ENCODE data around the gene NOB1. TPM values are rescaled to one million over a fixed set of nuclear protein-coding genes. Genes with fewer than 3 reads are reported as not detected.

Gene NOB1
- total and polyA plus RNA-seq, 8 donors: 4.9 to 76.4 (median 52.7) TPM

GRCh38 chr16:69712914-69713581, 41.7 kb downstream of the NOB1 start:
- Histone ChIP-seq H3K36me3 (peaks cover 43 to 98% (median 87%) of the 10 kb centered on the region in 4 donors), H3K4me3 (no peak overlapping the region), H3K27me3 (no peaks in the 10 kb centered on the region), H3K27ac (peak overlapping the region in 1 of 5 donors; percentile 54), H3K4me1 (peaks cover 6 to 46% (median 28%) of the 10 kb centered on the region in 4 donors), H3K9me3 (no peaks in the 10 kb centered on the region)
- no peak for DNase-seq
- intact Hi-C loops (cut with DNase I; ENCODE audit: low total_unique reads): loop anchor here (5.0 kb wide), 1 partner anchor 34 kb away; no protein-coding TSS in a partner anchor
- TF ChIP-seq, protein P1, sequence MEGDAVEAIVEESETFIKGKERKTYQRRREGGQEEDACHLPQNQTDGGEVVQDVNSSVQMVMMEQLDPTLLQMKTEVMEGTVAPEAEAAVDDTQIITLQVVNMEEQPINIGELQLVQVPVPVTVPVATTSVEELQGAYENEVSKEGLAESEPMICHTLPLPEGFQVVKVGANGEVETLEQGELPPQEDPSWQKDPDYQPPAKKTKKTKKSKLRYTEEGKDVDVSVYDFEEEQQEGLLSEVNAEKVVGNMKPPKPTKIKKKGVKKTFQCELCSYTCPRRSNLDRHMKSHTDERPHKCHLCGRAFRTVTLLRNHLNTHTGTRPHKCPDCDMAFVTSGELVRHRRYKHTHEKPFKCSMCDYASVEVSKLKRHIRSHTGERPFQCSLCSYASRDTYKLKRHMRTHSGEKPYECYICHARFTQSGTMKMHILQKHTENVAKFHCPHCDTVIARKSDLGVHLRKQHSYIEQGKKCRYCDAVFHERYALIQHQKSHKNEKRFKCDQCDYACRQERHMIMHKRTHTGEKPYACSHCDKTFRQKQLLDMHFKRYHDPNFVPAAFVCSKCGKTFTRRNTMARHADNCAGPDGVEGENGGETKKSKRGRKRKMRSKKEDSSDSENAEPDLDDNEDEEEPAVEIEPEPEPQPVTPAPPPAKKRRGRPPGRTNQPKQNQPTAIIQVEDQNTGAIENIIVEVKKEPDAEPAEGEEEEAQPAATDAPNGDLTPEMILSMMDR (IDR thresholded peaks at IDR 0.05): no peak
- TF ChIP-seq POLR2AphosphoS5 (IDR thresholded peaks at IDR 0.05): no peak
- TF ChIP-seq POLR2A (IDR thresholded peaks at IDR 0.05): no peak
- no peak for TF ChIP-seq EP300 (IDR thresholded peaks at IDR 0.05)
- WGBS, 5 donors: 76 to 85% (median 81%) methylated on average over 9 of the region's 9 CpGs

DNA sequence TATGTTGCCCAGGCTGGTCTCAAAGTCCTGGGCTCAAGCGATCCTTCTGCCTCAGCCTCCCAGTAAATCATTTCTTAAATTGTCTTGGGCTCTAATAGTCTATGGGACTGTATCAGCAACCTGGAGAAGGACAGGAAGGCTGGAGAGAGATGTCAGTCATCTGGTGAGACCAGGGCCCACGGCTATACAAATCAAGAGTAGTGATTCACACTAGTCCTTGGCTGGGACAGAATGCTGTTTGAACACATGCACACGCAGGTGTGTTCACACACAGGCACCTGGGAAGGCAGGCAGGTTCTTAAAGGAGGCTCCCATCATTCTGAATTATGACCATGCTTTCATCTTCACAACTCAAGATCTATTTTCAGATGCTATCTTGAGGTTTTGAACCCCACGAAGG, 42.4 kb downstream of the NOB1 start:
- peaks cover 6 to 46% (median 28%) of the 10 kb centered on the region in 4 donors for H3K4me1 ChIP-seq
- DNase-seq: no peak
- intact Hi-C loops (cut with DNase I; ENCODE audit: low total_unique reads): loop anchor here (5.0 kb wide), 1 partner anchor 35 kb away; no protein-coding TSS in a partner anchor
- H3K9me3 ChIP-seq: no peaks in the 10 kb centered on the region
- no peak overlapping the region for H3K4me3 ChIP-seq
- TF ChIP-seq POLR2AphosphoS5 (IDR thresholded peaks at IDR 0.05) (no peak), EP300 (IDR thresholded peaks at IDR 0.05) (no peak), POLR2A (IDR thresholded peaks at IDR 0.05) (no peak)
- TF ChIP-seq, protein P1 (IDR thresholded peaks at IDR 0.05): no peak
- no peaks in the 10 kb centered on the region for H3K27me3 ChIP-seq
- 65 to 77% (median 74%) methylated on average over 4 of the region's 4 CpGs for WGBS, 5 donors
- peaks cover 36 to 98% (median 86%) of the 10 kb centered on the region in 4 donors for H3K36me3 ChIP-seq
- H3K27ac ChIP-seq: peak overlapping the region in 2 of 5 donors; percentile 48 to 54

DNA sequence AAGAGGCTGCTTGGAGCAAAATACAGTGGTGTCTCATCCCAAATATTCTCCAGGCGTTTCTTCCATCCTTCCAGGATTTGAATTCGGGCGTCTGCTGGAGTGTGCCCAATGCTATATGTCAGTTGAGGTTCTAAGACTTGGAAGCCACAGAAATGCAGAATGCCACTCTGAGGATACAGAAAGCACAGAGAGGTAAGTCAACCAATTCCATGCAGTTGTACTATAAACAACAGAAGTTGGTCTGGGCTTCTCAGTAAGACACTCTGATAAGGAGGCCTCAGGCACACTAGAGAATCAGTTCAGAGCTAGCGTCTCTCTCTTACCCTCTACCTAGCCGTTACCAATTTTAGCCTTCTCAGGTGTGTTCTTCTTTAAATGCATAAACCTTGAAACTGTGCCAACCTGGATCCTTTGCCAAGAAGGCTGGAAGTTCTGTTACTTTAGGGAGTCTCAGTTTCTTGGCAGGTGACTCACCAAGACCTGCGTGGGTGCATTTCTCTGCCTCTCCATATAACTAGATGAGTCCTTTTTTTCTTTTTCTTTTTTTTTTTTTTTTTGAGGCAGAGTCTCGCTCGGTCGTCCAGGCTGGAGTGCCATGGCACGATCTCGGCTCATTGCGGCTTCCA, 43.5 kb downstream of the NOB1 start:
- Histone ChIP-seq H3K9me3 (no peaks in the 10 kb centered on the region), H3K27ac (peak overlapping the region in 4 of 5 donors; percentile 32 to 54 (median 44)), H3K36me3 (peaks cover 29 to 90% (median 77%) of the 10 kb centered on the region in 4 donors), H3K4me3 (no peak overlapping the region), H3K27me3 (no peaks in the 10 kb centered on the region), H3K4me1 (peaks cover 6 to 53% (median 31%) of the 10 kb centered on the region in 4 donors)
- 43 to 65% (median 59%) methylated on average over 12 of the region's 12 CpGs for WGBS, 5 donors
- intact Hi-C loops (cut with DNase I; ENCODE audit: low total_unique reads): loop anchor here (5.0 kb wide), 1 partner anchor 36 kb away; no protein-coding TSS in a partner anchor
- TF ChIP-seq POLR2AphosphoS5 (IDR thresholded peaks at IDR 0.05): peak in 1 of 3 donors; percentile 62
- TF ChIP-seq, protein P1 (IDR thresholded peaks at IDR 0.05): no peak
- peak; percentile 66 to 85 for DNase-seq

DNA sequence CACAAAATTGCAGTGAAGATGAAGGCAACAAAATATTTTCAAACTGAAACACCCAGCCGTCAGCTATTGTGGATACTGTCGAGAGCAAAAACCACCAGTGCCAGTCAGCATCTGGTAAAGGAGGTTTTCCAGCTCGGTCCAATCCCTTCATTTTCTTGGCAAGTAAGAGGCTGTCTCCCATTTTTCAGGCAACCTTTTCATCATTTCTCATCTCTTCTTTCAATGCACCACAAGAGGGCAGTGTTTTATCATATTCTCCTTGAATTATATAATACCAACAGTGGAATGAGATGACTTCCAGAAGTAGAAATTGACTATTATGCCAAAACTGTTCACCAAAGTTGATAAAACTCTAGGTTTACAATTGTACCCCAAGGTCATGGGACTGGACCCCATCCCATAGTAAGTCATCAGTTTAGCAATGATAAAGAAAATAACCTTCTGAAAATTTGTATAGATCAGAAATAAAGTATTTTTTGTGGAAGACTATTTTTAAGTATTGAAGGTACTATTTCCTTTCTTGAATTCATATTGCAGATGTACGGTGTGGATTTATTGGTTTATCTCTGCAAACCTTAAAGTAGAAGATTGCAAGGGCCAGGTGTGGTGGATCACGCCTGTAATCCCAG, 45.2 kb downstream of the NOB1 start:
- TF ChIP-seq POLR2AphosphoS5 (IDR thresholded peaks at IDR 0.05) (peak in 2 of 3 donors; percentile 11 to 38), EP300 (IDR thresholded peaks at IDR 0.05) (no peak)
- TF ChIP-seq, protein P1 (IDR thresholded peaks at IDR 0.05): peak in 5 of 7 experiments; percentile 42 to 80 (median 68)
- Histone ChIP-seq H3K4me3 (no peak overlapping the region), H3K9me3 (no peaks in the 10 kb centered on the region), H3K27me3 (no peaks in the 10 kb centered on the region), H3K4me1 (peaks cover 0 to 49% (median 28%) of the 10 kb centered on the region in 4 donors), H3K36me3 (peaks cover 17 to 78% (median 67%) of the 10 kb centered on the region in 4 donors), H3K27ac (peak overlapping the region in 2 of 5 donors; percentile 16 to 48)
- intact Hi-C loops (cut with DNase I; ENCODE audit: low total_unique reads): loop anchor here (5.0 kb wide), 1 partner anchor 38 kb away; no protein-coding TSS in a partner anchor
- 31 to 41% (median 39%) methylated on average over 5 of the region's 5 CpGs for WGBS, 5 donors
- peak in 1 of 2 donors; percentile 86 for DNase-seq
